GM19239 (cell line): ENCODE data around the gene CHRNA5.
A peak's percentile ranks its signal among the peaks of the same experiment; 100 is the strongest.
"Not testable (repeated sequence)": the region's sequence is repeated elsewhere in the genome, so short reads cannot be mapped to it uniquely, and the experiment has no call there.

Source experiments
- DNase-seq: peaks from one replicate; pipeline ENCODE4 v3.0.0; 2011; ENCODE audit warnings: low spot score; ENCODE audit not compliant: insufficient read length
- FAIRE-seq: peaks from 2 replicates; lab custom pipeline; 2011; peaks lifted over from hg19 to GRCh38; lab: Jason Lieb, UNC

The CHRNA5 gene

GRCh38 chr15:78565097-78565950 lies at the start of gene CHRNA5:
Gene CHRNA5, plus strand, starts transcription at chr15:78565520. Its CDS starts 200 bp downstream, at chr15:78565720.
- DNase-seq: peak; percentile 89
- FAIRE-seq: peak; percentile 71

- not testable (repeated sequence) for FAIRE-seq, DNase-seq
Observed at GRCh38 chr15:78520035-78520434, 45.3 kb upstream of the CHRNA5 start.

- FAIRE-seq (no peak), DNase-seq (no peak)
Observed at GRCh38 chr15:78524230-78524629, 41.1 kb upstream of the CHRNA5 start.

DNA sequence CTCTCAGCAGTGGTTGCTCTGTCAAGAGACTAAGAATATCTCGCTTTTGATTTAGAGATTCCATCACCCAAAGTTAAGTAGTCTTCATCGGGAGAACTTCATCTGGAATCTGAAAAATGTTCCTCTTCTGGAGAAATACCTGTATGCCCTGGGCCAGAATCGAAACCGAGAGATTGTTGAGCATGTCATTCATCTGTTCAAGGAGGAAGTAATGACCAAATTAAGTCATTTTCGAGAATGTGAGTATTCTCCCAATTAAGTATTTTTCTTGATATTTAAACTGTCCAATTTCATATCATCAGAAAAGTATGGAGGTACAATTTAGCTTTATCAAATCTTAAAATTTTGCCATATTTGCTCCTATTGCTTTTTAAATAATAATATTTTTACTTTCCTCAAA lies 38.0 kb upstream of the CHRNA5 start:
- FAIRE-seq (no peak), DNase-seq (no peak)

DNA sequence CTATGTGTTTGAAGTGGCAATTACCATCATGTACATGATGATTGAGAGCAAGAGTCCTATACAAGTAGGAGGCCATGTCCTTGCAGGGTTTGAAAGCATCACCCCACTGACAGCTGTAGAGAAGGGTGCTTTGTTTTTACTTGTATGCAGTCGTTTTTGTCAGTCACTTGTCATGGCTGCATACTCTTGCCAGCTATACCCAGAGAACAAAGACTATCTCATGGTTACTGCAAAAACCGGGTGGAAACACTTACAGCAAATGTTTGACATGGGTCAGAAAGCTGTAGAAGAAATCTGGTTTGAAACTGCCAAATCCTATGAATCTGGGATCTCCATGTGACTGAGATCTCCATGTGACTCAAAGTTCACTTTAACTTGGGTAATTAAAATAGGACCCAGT lies 32.0 kb upstream of the CHRNA5 start:
- DNase-seq: no peak
- no peak for FAIRE-seq

DNA sequence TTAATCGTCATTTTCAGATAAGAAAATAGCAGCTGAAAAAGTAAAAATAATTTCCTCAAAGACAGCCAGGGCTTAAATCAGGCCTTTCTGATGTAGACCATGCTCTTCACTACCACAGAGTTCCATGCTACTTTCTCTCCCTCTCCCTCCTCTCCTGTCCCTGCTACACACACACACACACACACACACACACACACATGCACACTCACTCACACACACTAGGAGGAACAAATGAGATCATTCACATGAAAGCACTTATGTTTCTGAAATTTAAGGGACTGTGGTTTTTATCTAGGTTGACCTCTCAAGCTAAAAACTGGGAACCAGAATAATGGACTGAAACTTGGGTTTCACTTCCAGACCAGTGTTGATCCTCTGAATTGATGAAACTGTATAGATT lies 29.2 kb upstream of the CHRNA5 start:
- no peak for FAIRE-seq

GRCh38 chr15:78537266-78537905 lies 27.9 kb upstream of the CHRNA5 start:
- DNase-seq: no peak
- FAIRE-seq: no peak

More for the DNA sequence above, 29.2 kb upstream of the CHRNA5 start:
- no peak for DNase-seq

DNA sequence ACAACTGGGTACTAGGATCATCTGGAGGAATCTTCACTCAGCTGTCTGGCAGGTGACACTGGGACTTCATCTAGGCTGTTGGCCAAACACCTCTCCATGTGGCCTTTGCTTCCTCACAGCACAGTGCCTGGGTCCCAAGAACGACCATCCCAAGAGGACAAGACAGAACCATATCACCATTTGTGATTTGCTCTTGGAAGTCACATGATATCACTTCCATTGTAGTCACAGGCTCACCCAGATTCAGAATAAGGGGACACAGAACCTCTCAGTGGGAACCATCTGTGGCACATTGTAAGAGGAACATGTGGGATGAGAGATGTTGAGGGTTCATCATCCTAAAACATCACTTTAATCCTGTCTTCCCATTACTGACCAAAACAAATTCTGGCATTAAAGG lies 27.0 kb upstream of the CHRNA5 start:
- DNase-seq (no peak), FAIRE-seq (no peak)

DNA sequence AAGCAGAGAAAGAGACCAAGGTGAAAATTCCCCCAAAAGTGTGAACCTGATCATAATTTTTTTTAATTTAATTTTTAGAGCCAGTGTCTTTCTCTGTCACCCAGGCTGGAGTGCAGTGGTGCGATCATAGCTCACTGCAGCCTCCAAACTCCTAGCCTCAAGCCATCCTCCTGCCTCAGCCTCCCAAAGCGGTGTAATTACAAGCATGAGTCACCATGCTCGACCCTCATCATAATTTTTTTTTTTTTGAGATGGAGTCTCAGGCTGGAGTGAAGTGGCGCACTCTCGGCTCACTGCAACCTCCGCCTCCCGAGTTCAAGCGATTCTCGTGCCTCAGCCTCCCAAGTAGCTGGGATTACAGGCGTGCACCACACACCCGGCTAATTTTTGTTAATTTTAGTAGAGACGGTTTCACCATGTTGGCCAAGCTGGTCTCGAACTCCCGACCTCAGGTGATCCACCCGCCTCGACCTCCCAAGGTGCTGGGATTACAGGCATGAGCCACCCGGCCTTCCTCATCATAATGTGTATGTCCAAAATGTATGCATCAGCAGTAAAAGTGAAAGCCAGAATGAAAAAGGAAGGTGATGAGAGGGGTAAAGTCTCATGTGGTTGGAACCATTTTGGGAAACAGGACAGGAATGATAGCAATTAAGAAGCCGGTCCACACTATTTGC lies 25.7 kb upstream of the CHRNA5 start:
- not testable (repeated sequence) for DNase-seq, FAIRE-seq

- DNase-seq (peak; percentile 80), FAIRE-seq (peak; percentile 82)
Observed at GRCh38 chr15:78540141-78540870, 25.0 kb upstream of the CHRNA5 start, which contains the start of gene PSMA4. Gene PSMA4, plus strand, starts transcription at chr15:78540444. Its CDS starts 1,484 bp downstream, at chr15:78541928.

DNA sequence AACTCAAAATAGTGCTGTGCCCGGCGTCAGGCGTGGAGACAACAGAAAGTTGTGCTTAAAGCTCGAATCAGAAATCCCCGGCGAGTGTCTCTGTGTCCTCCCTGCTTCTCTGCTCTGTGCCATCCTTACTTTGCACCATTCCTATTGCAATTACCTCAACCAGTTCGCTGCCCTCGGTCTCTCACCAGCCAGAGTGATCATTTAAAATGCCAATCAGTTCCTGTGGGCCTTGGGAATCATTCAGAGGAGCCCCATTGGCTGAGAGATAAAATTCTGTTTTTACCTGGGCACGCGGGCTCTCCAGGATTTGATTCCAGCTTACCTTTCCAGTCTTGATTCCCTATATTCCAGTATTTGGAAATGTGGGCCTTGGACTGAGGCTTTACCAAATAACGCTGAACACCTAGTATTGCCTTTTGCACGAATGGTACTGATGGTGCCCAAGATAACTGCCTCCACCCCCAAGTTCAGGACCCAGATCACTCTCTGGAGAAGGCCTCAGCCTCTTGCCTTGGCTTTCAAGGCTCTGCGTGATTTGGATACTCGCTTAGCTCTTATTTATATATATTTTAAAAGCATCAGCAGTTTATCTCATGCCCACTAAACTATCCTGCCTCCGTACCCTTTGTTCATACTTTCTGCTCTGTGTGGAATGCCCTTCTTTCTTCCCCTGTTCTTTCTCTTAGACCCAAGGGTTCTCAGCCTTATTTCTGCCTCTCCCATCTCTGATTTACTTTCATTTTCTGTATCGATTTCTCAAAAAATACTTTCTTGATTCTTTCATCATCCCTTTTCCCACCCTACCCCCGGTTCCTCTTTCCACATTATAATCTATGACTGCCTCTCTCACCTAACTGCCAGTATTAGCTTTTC lies 24.2 kb upstream of the CHRNA5 start:
- DNase-seq (no peak), FAIRE-seq (peak; percentile 48)

- FAIRE-seq (no peak), DNase-seq (no peak)
Observed at GRCh38 chr15:78541744-78542034, 23.6 kb upstream of the CHRNA5 start.

DNA sequence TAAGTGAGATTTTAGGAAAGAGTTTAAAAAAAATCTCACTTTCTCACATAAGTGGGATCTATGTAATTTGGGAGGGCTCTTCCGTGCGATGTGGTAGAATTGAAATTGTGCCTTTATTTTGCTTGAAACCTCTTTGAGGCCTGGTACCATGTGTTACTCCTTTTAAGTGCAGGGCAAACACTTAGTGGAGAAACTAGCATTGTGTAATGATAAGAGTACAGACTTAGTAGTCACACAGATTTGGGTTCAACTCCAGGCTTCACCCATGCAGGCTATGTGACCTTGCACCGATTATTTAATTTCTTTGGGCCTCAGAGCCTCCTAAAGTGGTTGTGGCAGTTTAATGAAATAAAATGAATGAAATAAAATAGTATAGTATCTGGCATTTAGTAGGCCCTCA lies 22.7 kb upstream of the CHRNA5 start:
- FAIRE-seq (no peak), DNase-seq (no peak)

DNA sequence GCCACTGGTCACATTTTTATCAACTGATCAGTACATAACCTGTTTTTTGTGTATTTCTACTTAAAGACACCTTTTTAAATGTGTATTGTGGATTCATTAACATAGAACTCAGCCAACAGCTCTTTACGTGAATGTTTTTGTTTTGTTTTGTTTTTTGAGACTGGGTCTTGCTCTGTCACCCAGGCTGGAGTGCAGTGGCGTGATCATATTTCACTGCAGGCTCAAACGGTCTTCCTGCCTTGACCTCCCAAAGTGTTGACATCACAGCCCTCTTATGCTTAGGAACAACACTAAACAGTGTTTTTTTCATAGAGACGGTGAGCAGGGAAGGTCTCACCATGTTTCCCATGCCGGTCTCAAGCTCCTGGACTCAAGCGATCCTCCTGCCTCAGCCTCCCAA lies 15.1 kb upstream of the CHRNA5 start:
- no peak for DNase-seq
- no peak for FAIRE-seq

DNA sequence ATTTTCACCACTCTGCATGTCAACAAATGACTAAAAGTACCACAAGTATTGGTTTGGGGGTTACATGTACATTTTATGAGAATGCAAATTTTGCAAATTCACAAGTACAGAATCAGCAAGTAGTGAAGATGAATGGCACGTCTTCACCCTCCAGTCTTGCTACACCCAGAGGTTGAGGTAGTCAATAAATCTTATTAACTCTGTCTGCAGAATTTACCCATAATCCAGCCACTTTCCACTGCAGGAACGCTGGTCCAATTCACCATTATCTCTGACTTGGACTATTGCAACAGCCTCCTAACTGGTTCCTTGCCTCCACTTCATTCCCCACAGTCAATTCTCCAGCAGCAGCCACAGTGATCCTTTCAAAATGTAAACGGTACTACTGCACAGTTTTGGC lies 14.5 kb upstream of the CHRNA5 start:
- DNase-seq (no peak), FAIRE-seq (no peak)

GRCh38 chr15:78551902-78552301 lies 13.4 kb upstream of the CHRNA5 start:
- no peak for DNase-seq
- no peak for FAIRE-seq

DNA sequence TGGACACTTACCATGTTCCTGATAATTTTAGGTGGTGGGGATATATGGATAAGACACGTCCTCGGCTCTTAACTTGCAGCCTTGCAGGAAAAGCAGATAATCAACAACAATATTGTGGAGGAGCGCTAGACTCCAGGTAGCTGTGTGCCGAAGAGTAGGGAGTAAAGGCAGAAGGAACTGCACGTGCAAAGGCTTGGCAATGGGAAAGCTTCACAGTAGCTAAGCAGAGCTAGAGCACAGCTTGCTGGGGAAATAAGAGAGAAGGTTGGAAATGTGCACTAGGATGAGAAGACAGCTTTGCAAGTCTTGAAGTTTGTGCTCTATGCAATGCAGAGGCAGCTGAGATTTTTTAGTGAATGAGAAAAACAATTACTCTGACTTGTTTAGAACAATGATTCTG lies 12.7 kb upstream of the CHRNA5 start:
- DNase-seq: no peak
- no peak for FAIRE-seq

DNA sequence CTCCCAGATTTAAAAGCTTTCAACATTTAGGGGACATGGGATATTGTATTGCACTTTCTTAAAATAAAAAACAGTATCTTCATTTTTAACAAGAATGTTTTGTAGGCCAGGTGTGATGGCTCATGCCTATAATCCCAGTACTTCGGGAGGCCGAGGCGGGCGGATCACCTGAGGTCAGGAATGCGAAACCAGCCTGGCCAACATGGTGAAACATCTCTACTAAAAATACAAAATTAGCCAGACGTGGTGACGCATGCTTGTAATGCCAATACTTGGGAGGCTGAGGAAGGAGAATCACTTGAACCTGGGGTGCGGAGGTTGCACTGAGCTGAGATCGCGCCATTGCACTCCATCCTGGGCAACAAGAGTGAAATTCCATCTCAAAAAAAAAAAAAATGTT lies 5.1 kb upstream of the CHRNA5 start:
- FAIRE-seq, DNase-seq: not testable (repeated sequence)

DNA sequence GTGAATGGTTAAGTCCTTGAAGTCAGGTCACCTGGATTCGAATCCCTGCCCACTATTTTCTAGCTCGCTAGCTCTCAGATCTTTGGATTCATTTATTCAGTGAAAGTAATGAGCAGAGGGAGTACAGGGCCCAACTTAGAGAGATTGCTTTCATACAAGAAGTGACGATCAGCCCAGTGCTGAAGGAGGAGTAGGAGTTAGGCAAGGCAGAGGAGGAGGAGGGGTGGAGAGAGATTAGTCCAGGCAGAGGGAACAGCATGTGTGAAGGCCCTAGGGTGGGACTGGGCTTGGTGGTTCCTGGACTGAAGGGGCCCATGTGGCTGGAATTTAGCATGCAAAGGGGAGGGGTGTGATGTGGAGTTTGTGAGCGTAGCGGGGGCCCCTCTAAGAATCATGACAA lies 3.8 kb upstream of the CHRNA5 start:
- FAIRE-seq: no peak
- DNase-seq: no peak

- FAIRE-seq (no peak), DNase-seq (no peak)
Observed at GRCh38 chr15:78563092-78563491, 2.2 kb upstream of the CHRNA5 start.
